Right lobe of liver (tissue), 4 donors: ENCODE results near the gene SNU13.

Source experiments
- CTCF ChIP-seq, 4 donors: fragments of 200-600 bp in 3 of 4; fragments of 450-650 bp in 1 of 4; IDR thresholded peaks; one replicate each; pipeline versions ENCODE4 v1.5.1 to v1.8.0; 2016 to 2022; ENCODE audit warnings: antibody characterized with exemption in 4 of 4, mild to moderate bottlenecking in 2 of 4
- POLR2A ChIP-seq: fragments of 450-650 bp; IDR thresholded peaks from one replicate; pipeline ENCODE4 v1.6.1; 2017; ENCODE audit warnings: antibody characterized with exemption, mild to moderate bottlenecking
- donor health status: DM: no; HTN: no; CAD: no.
- donor health status: DM: no; HTN: no; CAD: no.
- donor health status: DM: no; HTN: yes; CAD: no.

GRCh38 chr22:41722496-41722895 is 33.8 kb upstream of the SNU13 start:
- no peak for TF ChIP-seq CTCF (IDR thresholded peaks at IDR 0.05)
- no peak for TF ChIP-seq POLR2A
